GM04503 (cell line): ENCODE results near the gene LOXL4.

ENCODE experiments used
- DNase-seq: peaks from one replicate; pipeline ENCODE4 v3.0.0-alpha.2; 2012; ENCODE audit warnings: low read depth

The LOXL4 gene

DNA sequence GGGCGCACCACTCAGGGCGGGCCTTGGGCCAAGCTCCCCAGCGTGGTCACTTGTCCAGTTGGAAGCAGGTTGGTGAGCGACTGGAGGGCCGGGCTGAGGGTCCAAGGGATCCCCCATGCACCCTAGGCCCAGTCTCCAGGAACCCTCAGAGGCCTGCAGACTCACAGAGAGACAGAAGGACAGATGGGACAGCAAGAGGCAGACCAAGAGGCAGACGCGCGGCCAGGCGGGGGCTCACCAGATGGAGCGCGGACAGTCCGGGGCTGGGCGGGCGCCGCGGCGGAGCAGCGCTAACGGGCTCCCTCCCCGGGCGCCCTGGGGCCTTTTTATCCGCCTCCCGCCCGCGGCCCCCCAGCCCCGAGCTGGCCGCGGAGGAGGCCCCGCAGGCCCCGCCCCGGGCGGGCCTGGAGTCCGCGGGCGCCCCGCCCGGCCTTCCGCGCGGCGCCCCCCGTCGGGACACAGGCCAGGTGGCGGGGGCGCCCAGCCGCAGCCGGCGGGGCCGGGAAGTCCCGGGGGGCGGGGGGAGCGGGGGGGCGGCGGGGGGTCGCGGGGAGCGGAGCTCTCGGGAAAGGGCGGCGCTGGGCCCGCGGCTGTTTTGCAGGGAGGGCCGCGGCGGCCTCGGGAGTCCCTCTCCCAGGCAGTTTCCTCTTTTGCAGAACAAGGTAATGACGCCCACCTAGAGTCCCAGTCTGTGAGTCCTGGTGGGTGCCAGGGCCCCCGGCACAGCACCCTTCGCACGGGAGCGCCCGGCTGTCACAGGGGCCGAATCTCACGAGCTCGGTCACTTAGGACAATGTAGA lies at the start of gene LOXL4:
TSS of gene LOXL4 (minus strand) at position 301 of the 800 bp plus-strand sequence. CDS start 5,175 bp downstream, outside the sequence.
- DNase-seq, result no peak

- DNase-seq, result no peak
Measured at GRCh38 chr10:98316661-98317060, 48.7 kb upstream of the LOXL4 start.

DNA sequence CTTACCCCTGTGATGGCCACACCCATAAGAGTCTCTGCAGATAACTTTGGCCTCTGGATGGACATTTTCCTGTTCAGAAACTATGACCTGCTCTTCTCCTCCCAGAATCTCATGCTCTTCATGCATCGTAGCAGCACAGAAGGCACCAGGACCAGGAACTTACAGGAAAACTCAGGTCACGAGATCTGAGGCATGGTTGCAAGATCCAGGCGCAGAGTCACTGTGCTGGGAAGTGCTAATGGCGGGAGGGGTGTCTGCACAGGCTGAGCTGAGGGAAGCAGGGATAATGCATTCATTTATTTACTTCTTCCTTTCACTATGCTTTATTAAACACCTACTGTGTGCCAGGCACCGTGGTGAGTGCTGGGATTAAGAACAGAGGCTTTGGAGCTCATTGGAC lies 48.2 kb upstream of the LOXL4 start:
- no peak for DNase-seq

- DNase-seq, result peak; percentile 55
Measured at GRCh38 chr10:98314532-98315284, 46.7 kb upstream of the LOXL4 start.

DNA sequence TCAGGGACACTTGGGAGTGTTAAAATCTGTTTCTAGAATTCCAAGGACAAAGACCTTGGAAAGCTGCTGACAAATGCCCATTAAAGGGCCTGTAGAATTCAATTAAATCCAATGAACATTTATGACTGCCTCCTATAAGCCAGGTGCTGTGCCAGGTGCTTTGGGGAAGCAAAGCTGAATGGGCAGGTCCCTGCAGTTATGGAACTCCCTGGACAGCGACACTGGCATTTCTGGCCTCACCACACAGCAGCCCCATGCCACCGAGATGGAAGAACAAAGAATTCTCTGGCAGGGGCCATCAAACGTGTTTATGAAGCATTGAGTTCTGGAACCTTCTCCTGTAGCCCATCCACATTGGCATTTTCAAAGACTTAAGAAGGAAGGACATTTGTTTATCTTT lies 45.6 kb upstream of the LOXL4 start:
- DNase-seq, result no peak

GRCh38 chr10:98312822-98313221 lies 44.8 kb upstream of the LOXL4 start:
- DNase-seq, result no peak

DNA sequence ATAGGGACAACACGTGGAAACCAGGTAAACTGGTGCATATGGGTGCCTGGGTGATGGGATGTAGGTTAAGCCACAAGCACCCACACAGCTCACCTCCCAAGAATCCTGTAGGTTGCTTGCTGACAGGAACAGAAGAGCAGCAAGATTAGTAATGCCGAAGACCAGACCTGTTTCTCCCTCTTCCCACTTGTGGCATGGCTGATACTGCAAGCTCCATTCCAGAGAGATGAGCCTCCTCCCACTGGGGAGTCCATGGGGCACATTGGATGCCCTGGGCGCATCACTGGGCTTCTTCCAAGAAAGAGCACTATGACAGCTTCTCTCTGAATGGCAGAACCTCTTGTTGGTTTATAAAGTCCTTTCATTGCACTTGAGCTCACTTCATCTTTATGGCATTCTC lies 44.4 kb upstream of the LOXL4 start:
- no peak for DNase-seq

DNA sequence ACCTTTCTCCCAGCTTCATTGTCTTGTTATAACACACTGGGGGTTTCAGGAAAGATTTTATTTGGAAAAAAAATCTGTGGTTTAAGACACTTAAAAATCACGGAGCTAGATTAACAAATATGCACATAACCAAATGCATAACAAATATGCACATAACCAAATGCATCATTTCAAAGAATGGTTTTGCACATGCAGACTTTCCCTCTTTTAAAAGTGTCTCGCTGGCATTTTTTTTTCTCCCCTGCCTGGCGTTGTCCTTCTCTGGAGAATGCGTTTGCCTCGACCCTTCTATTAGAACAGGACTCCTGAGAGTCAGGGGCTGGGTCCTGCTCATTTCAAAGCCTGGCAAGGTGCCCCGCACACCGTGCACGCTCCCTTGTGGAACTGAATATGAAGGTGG lies 42.7 kb upstream of the LOXL4 start:
- DNase-seq, result no peak

- peak; percentile 23 for DNase-seq
Measured at GRCh38 chr10:98309366-98310355, 41.7 kb upstream of the LOXL4 start.

GRCh38 chr10:98308669-98309365 lies 40.8 kb upstream of the LOXL4 start:
- DNase-seq, result no peak

GRCh38 chr10:98307916-98308541 lies 40.0 kb upstream of the LOXL4 start:
- DNase-seq, result no peak

- DNase-seq, result no peak
Measured at GRCh38 chr10:98306501-98306900, 38.5 kb upstream of the LOXL4 start.

GRCh38 chr10:98303569-98303968 lies 35.6 kb upstream of the LOXL4 start:
- DNase-seq, result no peak

DNA sequence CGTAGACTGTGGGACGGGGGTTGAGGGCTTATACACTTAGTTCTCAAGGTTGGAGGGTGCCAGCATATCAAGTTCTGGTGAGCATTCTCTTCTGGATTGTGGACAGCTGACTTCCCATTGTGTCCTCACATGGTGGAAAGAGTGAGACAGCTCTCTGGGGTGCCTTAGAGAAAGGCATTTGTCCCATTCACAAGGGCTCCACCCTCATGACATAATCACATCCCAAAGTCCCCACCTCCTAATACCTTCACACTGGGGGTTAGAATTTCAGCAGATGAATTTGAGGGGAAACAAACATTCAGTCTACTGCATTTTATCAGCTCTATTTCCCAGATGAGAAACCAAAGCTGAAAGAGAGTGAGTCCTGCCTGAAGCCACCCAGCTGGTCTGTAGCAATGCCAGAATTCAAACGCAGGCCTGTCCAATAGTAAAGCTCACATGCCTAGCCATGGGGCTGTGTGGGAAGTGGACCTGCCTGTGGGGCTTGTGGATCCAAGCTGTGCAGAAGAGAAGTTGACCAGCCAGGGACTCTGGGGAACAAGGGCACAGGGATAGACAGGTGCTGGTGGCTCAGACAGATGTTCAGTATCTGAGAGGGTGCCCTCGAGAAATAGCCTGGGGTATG lies 34.9 kb upstream of the LOXL4 start:
- DNase-seq, result no peak

DNA sequence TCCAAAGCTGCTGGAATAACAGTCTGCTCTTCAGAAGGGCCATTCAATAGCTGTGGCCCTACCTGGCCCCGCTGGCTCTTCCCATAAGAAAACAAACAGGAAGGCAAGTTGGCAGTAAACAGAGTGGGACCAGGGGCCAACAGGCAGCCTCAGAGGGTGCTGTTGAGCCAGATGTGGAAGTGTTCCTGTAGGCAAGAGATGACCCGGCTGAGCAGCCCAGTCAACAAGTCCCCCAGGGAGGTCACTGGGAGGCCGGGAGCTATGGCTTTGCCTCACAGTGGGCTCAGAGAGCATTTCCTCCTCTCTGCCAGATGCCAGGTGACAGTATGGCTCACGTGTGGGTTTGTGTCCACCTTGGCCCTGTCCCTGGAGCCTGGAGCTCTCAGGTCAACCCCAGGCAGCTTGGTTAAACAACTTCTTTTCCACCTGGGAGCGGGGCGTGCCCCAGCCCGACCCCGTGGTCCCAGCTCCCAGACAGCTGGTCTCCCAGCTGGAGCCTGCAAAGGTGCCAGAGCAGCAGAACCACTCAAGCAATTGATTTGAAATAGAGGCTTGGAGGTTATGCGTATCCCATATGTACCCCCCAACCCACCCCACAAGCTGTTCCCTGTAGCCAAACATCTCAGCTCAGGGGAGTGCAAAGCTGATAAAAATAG lies 33.8 kb upstream of the LOXL4 start:
- no peak for DNase-seq

DNA sequence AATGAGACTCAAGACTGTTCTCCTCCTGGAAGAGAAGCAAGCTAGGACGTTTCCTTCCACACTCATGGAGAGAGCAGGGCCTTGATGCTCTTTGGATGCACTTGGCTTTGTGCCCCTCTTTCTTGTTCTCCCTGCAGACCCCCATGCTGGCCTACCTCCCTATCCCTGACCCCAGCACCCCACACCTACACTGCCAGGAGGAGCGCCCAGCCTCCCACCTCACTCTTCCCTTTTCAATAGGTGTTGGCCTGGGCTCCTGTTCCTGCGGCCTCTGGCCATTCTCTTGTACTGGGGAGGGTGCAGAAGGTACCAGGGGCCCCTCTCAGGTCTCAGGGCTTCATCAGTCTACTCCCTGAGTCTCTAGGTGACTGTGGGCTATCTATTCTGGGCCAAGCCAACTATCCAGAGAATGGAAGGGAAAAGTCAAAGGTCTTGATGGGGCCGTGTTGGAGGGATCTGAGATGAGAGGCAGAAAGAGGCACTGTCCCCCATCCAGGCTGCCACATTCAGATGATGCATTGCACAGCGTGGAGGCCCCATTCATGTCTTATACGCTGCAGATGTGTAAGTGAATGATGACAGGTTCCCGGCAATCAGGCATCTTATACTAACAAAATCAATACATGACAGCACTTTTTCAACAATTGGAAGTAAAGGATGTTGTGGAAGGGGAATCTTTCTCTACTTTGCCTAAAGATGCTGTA lies 32.7 kb upstream of the LOXL4 start:
- DNase-seq, result no peak

DNA sequence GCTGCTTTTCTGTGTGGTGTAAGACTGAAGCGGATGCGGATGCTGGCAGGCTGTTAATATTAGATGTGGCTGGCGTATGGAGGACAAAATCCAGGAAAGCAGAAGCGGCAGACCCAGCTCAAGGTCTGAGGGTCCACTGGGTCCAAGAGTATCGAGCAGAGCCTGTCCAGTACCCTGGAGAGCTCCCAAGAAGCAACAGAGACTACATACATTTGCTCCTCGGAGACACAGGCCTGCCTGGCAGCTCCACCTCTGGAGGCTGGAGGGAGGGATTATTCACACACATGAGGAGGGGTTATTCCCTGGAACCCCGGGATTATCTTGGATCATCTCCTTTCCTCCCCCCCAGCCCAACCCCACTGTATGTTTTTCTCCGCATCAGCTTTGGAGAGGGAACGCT lies 31.3 kb upstream of the LOXL4 start:
- DNase-seq, result no peak

DNA sequence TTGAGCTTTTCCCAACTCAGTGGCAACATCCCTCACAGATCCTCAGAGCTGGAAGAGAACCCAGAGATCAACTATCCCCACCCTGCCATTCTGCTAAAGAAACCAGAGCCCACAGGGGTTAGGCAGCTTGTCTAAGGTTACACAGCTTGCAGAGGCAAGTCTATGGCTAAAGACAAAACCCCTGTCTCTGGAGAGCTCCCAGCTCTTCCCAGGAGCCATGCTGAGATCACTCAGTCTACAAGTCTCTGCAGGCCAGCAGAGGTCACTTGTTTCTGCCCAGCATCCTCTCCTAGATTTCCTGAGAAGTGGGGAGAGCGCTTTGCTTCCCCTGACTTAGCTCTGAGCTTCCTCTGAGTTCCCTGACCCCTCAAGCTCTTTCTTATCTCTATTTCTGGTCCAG lies 28.5 kb upstream of the LOXL4 start:
- no peak for DNase-seq

- DNase-seq, result no peak
Measured at GRCh38 chr10:98295907-98296306, 27.9 kb upstream of the LOXL4 start.
